Calu3 (cell line): ENCODE data around the gene AKAP10. TPM values are rescaled to one million over a fixed set of nuclear protein-coding genes. Genes with fewer than 3 reads are reported as not detected.
"Not testable (repeated sequence)": the region's sequence is repeated elsewhere in the genome, so short reads cannot be mapped to it uniquely, and the experiment has no call there.

Source experiments
- Bru-seq: library from RNA; stranded (reverse); fragments of 400-500 nt; gene quantifications from one replicate; lab custom pipeline; 2021; lab: Mats Ljungman, UMichigan
- BruChase-seq, 2 experiments: library from RNA; stranded (reverse); fragments of 400-500 nt; gene quantifications; one replicate each; lab custom pipeline; 2021; lab: Mats Ljungman, UMichigan
- BruUV-seq: library from RNA; stranded (reverse); fragments of 400-500 nt; replicated peaks from 2 replicates; lab custom pipeline; 2021; lab: Mats Ljungman, UMichigan
- CTCF ChIA-PET: fragments of 300-600 bp; sonication (Branson Sonifier 250); formaldehyde crosslinking; loops from one replicate; lab custom pipeline; 2022; ENCODE audit warnings: antibody characterized with exemption; lab: Charles Lee
- DNase-seq: peaks from one replicate; pipeline ENCODE4 v3.0.0; 2022
- H3K27ac Mint-ChIP-seq: one replicate; pipeline ENCODE4 v1.8.0; 2022; ENCODE audit warnings: mixed read lengths; ENCODE audit not compliant: unreplicated experiment
- H3K27me3 Mint-ChIP-seq: one replicate; pipeline ENCODE4 v1.8.0; 2022; ENCODE audit warnings: mixed read lengths; ENCODE audit not compliant: unreplicated experiment
- H3K36me3 Mint-ChIP-seq: one replicate; pipeline ENCODE4 v1.8.0; 2022; ENCODE audit warnings: mild to moderate bottlenecking, moderate library complexity, mixed read lengths; ENCODE audit not compliant: insufficient read depth, unreplicated experiment
- H3K4me1 Mint-ChIP-seq: one replicate; pipeline ENCODE4 v1.8.0; 2022; ENCODE audit warnings: mild to moderate bottlenecking, low read depth, mixed read lengths; ENCODE audit not compliant: unreplicated experiment
- H3K4me3 Mint-ChIP-seq: one replicate; pipeline ENCODE4 v1.8.0; 2022; ENCODE audit warnings: mild to moderate bottlenecking, low read depth, moderate library complexity, mixed read lengths; ENCODE audit not compliant: unreplicated experiment
- H3K9me3 Mint-ChIP-seq: one replicate; pipeline ENCODE4 v1.8.0; 2022; ENCODE audit warnings: low read depth, mixed read lengths; ENCODE audit not compliant: unreplicated experiment
- CTCF ChIP-seq: fragments of 200-600 bp; IDR thresholded peaks from one replicate; pipeline ENCODE4 v1.8.0; 2022; ENCODE audit warnings: antibody characterized with exemption; ENCODE audit not compliant: unreplicated experiment
- intact Hi-C: fragments of 100-400 bp; cut with micrococcal nuclease; formaldehyde crosslinking; loops from one replicate; pipeline ENCODE4 v1.10.0; 2022; ENCODE audit not compliant: unreplicated experiment
- long read RNA-seq: library from polyadenylated mRNA; stranded (forward); transcript quantifications from one replicate; pipeline ENCODE4 v2.0.0, GENCODE V29; 2022
- total RNA-seq: library from RNA; stranded (reverse); gene quantifications from 2 replicates; pipeline ENCODE4 v1.2.3, GENCODE V29; 2022

Gene AKAP10
- 25.2 and 27.7 TPM in 2 replicates for total RNA-seq
- percentile 82 among the genes with signal in this experiment for Bru-seq, nascent RNA
- BruChase-seq, experiment 1, labeled RNA remaining after a 6-hour chase: percentile 72 among the genes with signal in this experiment
- percentile 77 among the genes with signal in this experiment for BruChase-seq, experiment 2, labeled RNA remaining after a 2-hour chase
- long read RNA-seq, full-length matches to known transcripts: 9 of 14 reads
- long read RNA-seq, partial matches to known transcripts: 1 of 14 reads
- long read RNA-seq, other reads (novel, unspliced or antisense): 4 of 14 reads

GRCh38 chr17:19977293-19978208 lies at the start of gene AKAP10:
AKAP10 (minus strand) TSS chr17:19977828; CDS start chr17:19977679, 149 bp downstream.
- intact Hi-C loops: no loop called here
- peak within 1 kb of the TSS; percentile 78 for H3K4me3 Mint-ChIP-seq
- CTCF ChIA-PET: interaction anchor here (0.5 kb wide), 1 partner anchor 322 kb away, joined by 4 read pairs; no protein-coding TSS in a partner anchor
- BruUV-seq: no TSS peak
- peaks cover 9% of the 10 kb centered on the region for H3K4me1 Mint-ChIP-seq
- H3K9me3 Mint-ChIP-seq: no peaks in the 10 kb centered on the region
- H3K27ac Mint-ChIP-seq: peak within 1 kb of the TSS; percentile 15
- no peak for TF ChIP-seq CTCF
- DNase-seq: peak; percentile 87
- no peaks in the 10 kb centered on the region for H3K27me3 Mint-ChIP-seq
- peaks cover 28% of the 10 kb centered on the region for H3K36me3 Mint-ChIP-seq

GRCh38 chr17:20026960-20027359 lies 49.3 kb upstream of the AKAP10 start:
- Mint-ChIP-seq H3K4me1 (no peaks in the 10 kb centered on the region), H3K4me3 (no peak overlapping the region), H3K36me3 (no peaks in the 10 kb centered on the region), H3K9me3 (no peaks in the 10 kb centered on the region), H3K27me3 (peaks cover 55% of the 10 kb centered on the region), H3K27ac (no peak overlapping the region)
- TF ChIP-seq CTCF: no peak
- BruUV-seq: no TSS peak
- intact Hi-C loops: no loop called here
- CTCF ChIA-PET: no interaction called here
- no peak for DNase-seq

GRCh38 chr17:20022701-20023100 lies 45.1 kb upstream of the AKAP10 start:
- H3K27me3 Mint-ChIP-seq: peaks cover 61% of the 10 kb centered on the region
- BruUV-seq: no TSS peak
- H3K27ac Mint-ChIP-seq: no peak overlapping the region

GRCh38 chr17:20016475-20016992 lies 38.9 kb upstream of the AKAP10 start:
- H3K4me3 Mint-ChIP-seq, BruUV-seq, intact Hi-C loops, CTCF ChIA-PET, H3K36me3 Mint-ChIP-seq, H3K9me3 Mint-ChIP-seq, H3K4me1 Mint-ChIP-seq, H3K27ac Mint-ChIP-seq, DNase-seq: not testable (repeated sequence)
- peaks cover 35% of the 10 kb centered on the region for H3K27me3 Mint-ChIP-seq

More at GRCh38 chr17:20022701-20023100, 45.1 kb upstream of the AKAP10 start:
- Mint-ChIP-seq H3K36me3 (no peaks in the 10 kb centered on the region), H3K9me3 (peaks cover under 1% of the 10 kb centered on the region), H3K4me3 (no peak overlapping the region), H3K4me1 (no peaks in the 10 kb centered on the region)
- no peak for TF ChIP-seq CTCF
- DNase-seq: no peak
- CTCF ChIA-PET: no interaction called here
- intact Hi-C loops: no loop called here
